Neural crest cell (in vitro differentiated cells): Measurements from ENCODE around the gene MDN1. TPM values are rescaled to one million over a fixed set of nuclear protein-coding genes. Genes with fewer than 3 reads are reported as not detected.
"Not testable (repeated sequence)": the region's sequence is repeated elsewhere in the genome, so short reads cannot be mapped to it uniquely, and the experiment has no call there.

Experiments used
- DNase-seq: peaks from one replicate; pipeline ENCODE4 v3.0.0; 2021; ENCODE audit warnings: low read depth, mixed read lengths, low spot score
- H3K27ac Mint-ChIP-seq: one replicate; pipeline ENCODE4 v1.8.0; 2021; ENCODE audit warnings: mild to moderate bottlenecking, mixed read lengths; ENCODE audit not compliant: unreplicated experiment
- H3K27me3 Mint-ChIP-seq: 2 replicates; pipeline ENCODE4 v1.8.0; 2021; ENCODE audit warnings: low read depth, mild to moderate bottlenecking, mixed read lengths
- H3K36me3 Mint-ChIP-seq: 2 replicates; pipeline ENCODE4 v1.8.0; 2021; ENCODE audit warnings: low read depth, mild to moderate bottlenecking, mixed read lengths
- H3K4me1 Mint-ChIP-seq: 2 replicates; pipeline ENCODE4 v1.8.0; 2021; ENCODE audit warnings: mixed read lengths
- H3K4me3 Mint-ChIP-seq: one replicate; pipeline ENCODE4 v1.8.0; 2021; ENCODE audit warnings: mild to moderate bottlenecking, mixed read lengths
- H3K9me3 Mint-ChIP-seq: 2 replicates; pipeline ENCODE4 v1.8.0; 2021; ENCODE audit warnings: mixed read lengths
- total RNA-seq: library from RNA; stranded (reverse); gene quantifications from 2 replicates; pipeline ENCODE4 v1.2.1, GENCODE V29; 2021
- TF ChIP-seq, protein P1 (sequence below): fragments of 200-600 bp; sonication (generic); conservative IDR thresholded peaks from 2 replicates; pipeline ENCODE4 v1.5.0; 2021; ENCODE audit warnings: antibody characterized with exemption, mild to moderate bottlenecking

MDN1 gene
- total RNA-seq, 1 donor from 2014 or later, result 49.0 TPM

DNA sequence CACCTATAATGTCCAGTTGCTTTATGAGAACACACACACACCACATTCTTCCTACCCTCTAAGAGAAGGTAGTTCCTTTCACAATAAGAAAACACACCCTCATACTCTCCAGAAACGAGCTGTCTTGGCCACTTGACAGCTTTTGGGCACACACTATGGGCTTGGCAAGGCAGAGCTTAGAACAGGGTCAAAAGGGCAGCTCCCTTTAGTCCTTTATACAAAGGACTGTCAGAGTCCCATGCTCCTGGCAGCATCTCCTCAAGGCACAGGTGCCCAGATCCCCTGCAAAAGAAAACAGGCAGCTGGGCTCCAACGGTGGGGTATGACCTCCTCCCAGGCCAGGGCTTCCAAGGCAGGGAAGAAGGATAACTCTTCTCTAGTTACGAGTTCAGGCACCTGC, 176.2 kb downstream of the MDN1 start:
- Mint-ChIP-seq H3K4me3 (peak overlapping the region; percentile 64), H3K36me3 (peaks cover 23% of the 10 kb centered on the region), H3K9me3 (no peaks in the 10 kb centered on the region), H3K27ac (peak overlapping the region; percentile 52), H3K4me1 (peaks cover 42% of the 10 kb centered on the region), H3K27me3 (no peaks in the 10 kb centered on the region)
- no peak for DNase-seq
- TF ChIP-seq, protein P1, sequence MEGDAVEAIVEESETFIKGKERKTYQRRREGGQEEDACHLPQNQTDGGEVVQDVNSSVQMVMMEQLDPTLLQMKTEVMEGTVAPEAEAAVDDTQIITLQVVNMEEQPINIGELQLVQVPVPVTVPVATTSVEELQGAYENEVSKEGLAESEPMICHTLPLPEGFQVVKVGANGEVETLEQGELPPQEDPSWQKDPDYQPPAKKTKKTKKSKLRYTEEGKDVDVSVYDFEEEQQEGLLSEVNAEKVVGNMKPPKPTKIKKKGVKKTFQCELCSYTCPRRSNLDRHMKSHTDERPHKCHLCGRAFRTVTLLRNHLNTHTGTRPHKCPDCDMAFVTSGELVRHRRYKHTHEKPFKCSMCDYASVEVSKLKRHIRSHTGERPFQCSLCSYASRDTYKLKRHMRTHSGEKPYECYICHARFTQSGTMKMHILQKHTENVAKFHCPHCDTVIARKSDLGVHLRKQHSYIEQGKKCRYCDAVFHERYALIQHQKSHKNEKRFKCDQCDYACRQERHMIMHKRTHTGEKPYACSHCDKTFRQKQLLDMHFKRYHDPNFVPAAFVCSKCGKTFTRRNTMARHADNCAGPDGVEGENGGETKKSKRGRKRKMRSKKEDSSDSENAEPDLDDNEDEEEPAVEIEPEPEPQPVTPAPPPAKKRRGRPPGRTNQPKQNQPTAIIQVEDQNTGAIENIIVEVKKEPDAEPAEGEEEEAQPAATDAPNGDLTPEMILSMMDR, result no peak

DNA sequence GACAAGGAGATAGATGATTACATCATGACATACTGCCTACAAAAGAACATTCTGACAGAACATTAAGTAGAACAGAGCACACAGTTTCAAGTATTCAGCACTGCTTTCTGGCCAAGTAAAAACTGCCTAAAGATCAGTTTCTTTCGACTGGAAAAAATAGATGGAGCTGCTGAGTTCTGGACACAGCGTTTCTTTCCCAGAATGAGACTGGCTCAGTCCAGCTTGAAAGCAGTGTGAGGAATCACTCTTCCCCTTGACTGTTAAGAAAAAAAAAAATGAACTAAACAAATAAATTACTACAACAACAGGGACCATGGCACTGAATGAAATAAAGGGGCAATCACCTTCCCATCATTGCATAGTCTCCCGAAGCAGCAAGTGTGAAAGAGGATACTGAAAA, 176.6 kb downstream of the MDN1 start:
- Mint-ChIP-seq H3K36me3 (peaks cover 23% of the 10 kb centered on the region), H3K27ac (no peak overlapping the region), H3K27me3 (no peaks in the 10 kb centered on the region), H3K4me1 (peaks cover 45% of the 10 kb centered on the region), H3K4me3 (no peak overlapping the region), H3K9me3 (no peaks in the 10 kb centered on the region)
- TF ChIP-seq, protein P1, result no peak
- DNase-seq, result no peak

DNA sequence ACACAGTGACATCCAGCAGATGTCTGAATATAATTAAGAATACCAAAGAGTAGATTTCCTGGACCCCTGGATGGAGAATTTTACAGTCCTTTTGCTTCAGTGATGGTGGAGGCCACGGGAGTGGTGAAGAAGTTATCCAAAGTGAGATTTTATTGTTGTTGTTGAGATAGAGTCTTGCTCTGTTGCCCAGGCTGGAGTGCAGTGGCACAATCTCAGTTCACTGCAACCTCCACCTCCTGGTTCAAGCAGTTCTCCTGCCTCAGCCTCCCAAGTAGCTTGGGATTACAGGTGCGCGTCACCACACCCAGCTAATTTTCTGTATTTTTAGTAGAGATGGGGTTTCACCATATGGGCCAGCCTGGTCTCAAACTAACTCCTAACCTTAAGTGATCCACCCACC, 178.0 kb downstream of the MDN1 start:
- Mint-ChIP-seq H3K36me3 (peaks cover 20% of the 10 kb centered on the region), H3K4me3 (peak overlapping the region; percentile 52)

DNA sequence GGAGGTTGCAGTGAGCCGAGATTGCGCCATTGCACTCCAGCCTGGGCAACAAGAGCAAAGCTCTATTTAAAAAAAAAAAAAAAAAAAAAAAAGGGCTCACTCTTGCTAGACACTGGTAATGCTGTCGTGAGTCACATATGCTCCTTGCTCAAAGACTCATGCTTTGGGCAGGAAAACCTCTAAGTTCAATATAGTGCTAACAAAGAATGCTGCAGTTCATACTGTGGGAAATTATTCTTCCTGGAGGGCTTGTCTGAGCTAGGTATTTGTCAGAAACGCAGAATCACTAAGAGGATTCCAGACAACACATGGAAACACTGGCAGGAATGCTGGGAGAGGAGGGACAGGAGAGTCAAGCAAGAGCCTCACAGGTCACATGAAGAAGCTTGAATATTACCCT, 178.8 kb downstream of the MDN1 start:
- H3K4me3 Mint-ChIP-seq, result peak overlapping the region; percentile 62
- H3K9me3 Mint-ChIP-seq, result no peaks in the 10 kb centered on the region
- peaks cover 23% of the 10 kb centered on the region for H3K36me3 Mint-ChIP-seq
- H3K27ac Mint-ChIP-seq, result peak overlapping the region; percentile 28
- H3K27me3 Mint-ChIP-seq, result no peaks in the 10 kb centered on the region
- H3K4me1 Mint-ChIP-seq, result peaks cover 50% of the 10 kb centered on the region
- TF ChIP-seq, protein P1, result no peak
- no peak for DNase-seq

More for the DNA sequence above, 178.0 kb downstream of the MDN1 start:
- DNase-seq, H3K27me3 Mint-ChIP-seq, H3K27ac Mint-ChIP-seq, H3K9me3 Mint-ChIP-seq: not testable (repeated sequence)
- H3K4me1 Mint-ChIP-seq, result peaks cover 50% of the 10 kb centered on the region

DNA sequence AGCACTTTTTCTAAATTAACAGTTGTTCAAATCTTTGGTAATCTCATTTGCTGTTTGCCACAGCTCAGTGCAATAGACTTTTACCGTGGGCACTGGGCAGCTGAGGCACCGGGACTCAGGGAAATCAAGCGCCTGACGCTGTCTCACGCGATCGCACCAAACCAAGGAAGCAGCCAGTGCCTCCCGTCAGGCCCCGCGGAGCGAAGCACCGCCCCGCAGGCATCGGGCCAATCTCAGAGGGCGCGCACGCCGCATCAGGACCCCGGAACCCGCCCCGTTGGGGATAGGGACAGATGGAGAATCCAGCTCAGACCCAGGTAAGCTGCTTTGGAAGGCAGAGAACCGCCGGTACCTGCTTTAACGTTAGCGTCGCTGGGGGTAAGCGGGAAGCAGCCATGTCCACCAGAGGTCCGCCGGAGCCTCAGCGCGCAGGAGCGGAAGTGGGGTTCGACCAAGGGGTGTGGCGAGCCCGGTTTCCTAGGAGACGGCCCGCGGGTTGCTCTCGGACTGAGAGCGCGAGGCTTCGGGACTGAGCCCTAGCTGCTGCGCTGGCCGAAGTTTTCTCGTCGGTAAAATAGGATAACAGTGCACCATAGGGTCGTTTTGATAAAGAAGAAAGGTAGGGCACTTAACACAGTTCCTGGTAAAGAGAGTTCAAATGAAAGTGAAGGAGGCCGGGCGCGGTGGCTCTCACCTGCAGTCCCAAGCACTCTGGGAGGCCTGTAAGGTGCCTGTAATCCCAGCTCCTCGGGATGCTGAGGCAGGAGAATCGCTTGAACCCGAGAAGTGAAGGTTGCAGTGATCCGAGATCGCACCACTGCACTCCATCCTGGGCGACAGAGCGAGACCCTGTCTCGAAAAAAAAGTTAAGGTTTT, 181.0 kb downstream of the MDN1 start, which contains the start of gene LYRM2:
TSS of gene LYRM2 (minus strand) at position 428 of the 876 bp plus-strand sequence. CDS start at position 397, 31 bp downstream.
- H3K36me3 Mint-ChIP-seq, result peaks cover 17% of the 10 kb centered on the region
- DNase-seq, result peak; percentile 86
- peak within 1 kb of the TSS; percentile 93 for H3K4me3 Mint-ChIP-seq
- no peaks in the 10 kb centered on the region for H3K9me3 Mint-ChIP-seq
- TF ChIP-seq, protein P1, result no peak
- H3K27ac Mint-ChIP-seq, result peak within 1 kb of the TSS; percentile 98
- peaks cover 36% of the 10 kb centered on the region for H3K4me1 Mint-ChIP-seq
- no peaks in the 10 kb centered on the region for H3K27me3 Mint-ChIP-seq

DNA sequence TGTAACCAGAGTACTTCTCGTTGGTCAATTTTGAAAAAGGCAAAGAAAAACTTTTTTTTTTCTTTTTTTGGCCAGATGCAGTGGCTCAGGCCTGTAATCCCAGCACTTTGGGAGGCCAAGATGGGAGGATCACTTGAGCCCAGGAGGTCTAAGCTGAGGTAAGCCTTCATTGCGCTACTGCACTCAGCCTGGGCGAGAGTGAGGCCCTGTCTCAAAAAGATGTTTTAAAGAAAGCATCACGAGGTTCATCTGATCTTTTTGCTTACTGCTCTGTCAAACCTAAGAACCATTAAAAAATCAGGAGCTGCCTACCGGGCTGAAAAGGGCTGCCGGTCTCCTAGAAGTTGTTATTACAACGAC, 181.7 kb downstream of the MDN1 start:
- Mint-ChIP-seq H3K4me1 (peaks cover 30% of the 10 kb centered on the region), H3K4me3 (peak overlapping the region; percentile 93), H3K27me3 (no peaks in the 10 kb centered on the region), H3K27ac (peak overlapping the region; percentile 98), H3K36me3 (peaks cover 17% of the 10 kb centered on the region), H3K9me3 (no peaks in the 10 kb centered on the region)
- no peak for DNase-seq
- TF ChIP-seq, protein P1, result no peak

DNA sequence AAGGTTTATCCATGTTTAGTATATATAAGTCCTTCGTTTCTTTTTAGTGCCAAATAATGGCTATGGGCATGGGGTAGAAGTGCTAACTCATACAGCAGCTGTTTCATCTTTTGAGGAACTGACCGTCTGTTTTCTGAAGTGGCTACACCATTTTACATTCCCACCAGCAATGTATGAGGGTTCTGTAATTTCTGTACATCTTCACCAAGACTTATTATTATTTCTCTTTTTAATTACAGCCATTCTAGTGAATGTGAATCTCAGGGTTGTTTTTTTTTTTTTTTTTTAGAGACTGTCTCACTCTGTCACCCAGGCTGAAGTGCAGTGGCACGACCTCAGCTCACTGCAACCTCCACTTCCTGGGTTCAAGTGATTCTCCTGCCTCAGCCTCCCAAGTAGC, 183.2 kb downstream of the MDN1 start:
- peaks cover 28% of the 10 kb centered on the region for H3K4me1 Mint-ChIP-seq
- H3K27me3 Mint-ChIP-seq, result not testable (repeated sequence)

More for the DNA sequence above, 183.2 kb downstream of the MDN1 start:
- H3K27ac Mint-ChIP-seq, H3K9me3 Mint-ChIP-seq, DNase-seq: not testable (repeated sequence)
- H3K36me3 Mint-ChIP-seq, result peaks cover 16% of the 10 kb centered on the region
- peak overlapping the region; percentile 80 for H3K4me3 Mint-ChIP-seq
